Heart right ventricle (tissue), 16 donors: Measurements from ENCODE around the gene RFTN1. TPM values are rescaled to one million over a fixed set of nuclear protein-coding genes. Genes with fewer than 3 reads are reported as not detected.

Source experiments
- ATAC-seq, 8 donors: fragments of 200-7000 bp; cut with Tn5 transposase; one replicate each; pipeline ENCODE4 v1.9.1; 2020; ENCODE audit warnings: mild to moderate bottlenecking in 8 of 8, moderate library complexity in 8 of 8, moderate number of reproducible peaks in 1 of 8
- DNase-seq, 2 donors: peaks; one replicate each; pipeline ENCODE4 v3.0.0-alpha.2; 2020
- H3K27ac ChIP-seq, 10 donors: fragments of 200-600 bp; sonication (generic) in 2 of 10; one replicate each; pipeline versions ENCODE4 v1.5.0 to v1.8.0; 2020 to 2022; ENCODE audit warnings: mild to moderate bottlenecking in 3 of 10
- H3K27me3 ChIP-seq, 7 donors: fragments of 200-600 bp; one replicate each; pipeline ENCODE4 v1.8.0; 2021 to 2022; ENCODE audit warnings: mild to moderate bottlenecking in 2 of 7
- H3K36me3 ChIP-seq, 9 donors: fragments of 200-600 bp; sonication (generic) in 1 of 9; one replicate each; pipeline versions ENCODE4 v1.5.0 to v1.8.0; 2020 to 2022; ENCODE audit warnings: mild to moderate bottlenecking in 2 of 9
- H3K4me1 ChIP-seq, 9 donors: fragments of 200-600 bp; sonication (generic) in 1 of 9; one replicate each; pipeline versions ENCODE4 v1.5.0 to v1.8.0; 2020 to 2022; ENCODE audit warnings: mild to moderate bottlenecking in 4 of 9
- H3K4me3 ChIP-seq, 10 donors: fragments of 200-600 bp; sonication (generic) in 2 of 10; one replicate each; pipeline versions ENCODE4 v1.5.0 to v1.8.0; 2020 to 2022; ENCODE audit warnings: mild to moderate bottlenecking in 7 of 10, moderate library complexity in 2 of 10
- H3K9me3 ChIP-seq, 11 donors: fragments of 200-600 bp in 10 of 11; sonication (generic) in 2 of 11; one replicate each; pipeline versions ENCODE4 v1.5.0 to v1.8.0; 2013 to 2022; ENCODE audit warnings: mild to moderate bottlenecking in 2 of 11, control low read depth in 1 of 11, moderate library complexity in 1 of 11
- CTCF ChIP-seq, 9 donors: fragments of 200-600 bp; sonication (generic) in 2 of 9; IDR thresholded peaks; one replicate each; pipeline versions ENCODE4 v1.5.0 to v1.8.0; 2021 to 2022; ENCODE audit warnings: antibody characterized with exemption in 9 of 9, mild to moderate bottlenecking in 5 of 9, moderate library complexity in 1 of 9
- WGBS, 2 donors: extraction: QIAGEN DNeasy Blood & Tissue Kit; methylation state at CpG; one replicate each; pipeline ENCODE4 v1.1.7; 2013; ENCODE audit warnings: inconsistent platforms in 1 of 2; 5-methylcytosine and 5-hydroxymethylcytosine counted together
- intact Hi-C, 10 donors: fragments of 100-400 bp; cut with DNase I; formaldehyde crosslinking; loops; one replicate each; pipeline versions ENCODE4 v1.11.1 to v1.14.2; 2022
- polyA plus RNA-seq, 2 donors: library from polyadenylated mRNA; stranded (reverse); fragments of 200-250 nt; gene quantifications; one replicate each; pipeline ENCODE4 v1.2.3, GENCODE V29; 2013
- total RNA-seq, 10 donors: library from RNA; stranded (reverse); fragmentation: NEBNext Ultra II Directional in 3 of 10; extraction: Animal tissue kit (Norgen Biotek cat#: 25700) in 3 of 10; gene quantifications; one replicate each; pipeline versions ENCODE4 v1.2.1 to v1.2.4, GENCODE V29; 2021 to 2023
- donor health status: Arrhythmogenic right ventricular cardiomyopathy.
- donor health status: ischemic (EF 13 %, LVEDD 7.1; RV severe dilation, severe dysfunction).
- donor health status: healthy with polysubstance abuse.
- donor health status: DM: no; HTN: yes; CAD: no.
- donor health status: DM: no; HTN: no; CAD: no.
- donor health status: ischemic (EF 25% LVEDD 6.9; RV normal size, moderate dysfunction).
- donor health status: ischemic (EF 25% LVEDD 5.7; RV mildly dilated, moderate dysfunction).
- donor health status: healthy.
- donor health status: DM: yes; HTN: yes; CAD: no.
- donor health status: Ischemic cardiomyopathy.
- donor health status: ischemic (EF 35%, LVEDD 5.7; RV mildly dilated, moderate dysfunction).
- donor health status: nonischemic (EF 11% LVEDD 7.7; RV severe dilation, severe dysfunction).
- donor health status: DM: yes; HTN: yes; CAD: no.
- donor health status: PGD.
- donor health status: ischemic (EF 29% LVEDD 5.4; RV normal size, mild dysfunction).
- donor health status: nonischemic (EF 23%, LVEDD 6.1; RV moderate dilation, normal function).

Gene RFTN1
- total and polyA plus RNA-seq, 12 donors = 17.4 to 32.2 (median 24.0) TPM

GRCh38 chr3:16350597-16351318 is 162.7 kb downstream of the RFTN1 start:
- WGBS, 2 donors = 91% methylated on average over 5 of the region's 5 CpGs
- peaks cover 0 to 82% (median 0%) of the 10 kb centered on the region in 9 donors for H3K36me3 ChIP-seq
- ATAC-seq (peak in 1 of 8 donors; percentile 24), DNase-seq (no peak)
- H3K4me1 ChIP-seq = peaks cover 0 to 17% (median 10%) of the 10 kb centered on the region in 9 donors
- no peak overlapping the region for H3K4me3 ChIP-seq
- TF ChIP-seq CTCF (IDR thresholded peaks at IDR 0.05) = no peak
- H3K27me3 ChIP-seq = no peaks in the 10 kb centered on the region
- peak overlapping the region in 3 of 10 donors; percentile 3 to 47 (median 12) for H3K27ac ChIP-seq
- intact Hi-C loops = no loop called here
- H3K9me3 ChIP-seq = no peaks in the 10 kb centered on the region

- peaks cover 0 to 17% (median 10%) of the 10 kb centered on the region in 9 donors for H3K4me1 ChIP-seq
- no peak for TF ChIP-seq CTCF (IDR thresholded peaks at IDR 0.05)
- peaks cover 0 to 83% (median 3%) of the 10 kb centered on the region in 9 donors for H3K36me3 ChIP-seq
- 40 to 60% methylated on average over 2 of the region's 2 CpGs for whole genome bisulfite sequencing, 2 donors
- ATAC-seq (no peak), DNase-seq (no peak)
- peak overlapping the region in 3 of 10 donors; percentile 3 to 47 (median 12) for H3K27ac ChIP-seq
- intact Hi-C loops = no loop called here
- H3K4me3 ChIP-seq = no peak overlapping the region
- H3K9me3 ChIP-seq = no peaks in the 10 kb centered on the region
- no peaks in the 10 kb centered on the region for H3K27me3 ChIP-seq
These were observed 163.4 kb downstream of the RFTN1 start for GRCh38 chr3:16349986-16350596.

DNA sequence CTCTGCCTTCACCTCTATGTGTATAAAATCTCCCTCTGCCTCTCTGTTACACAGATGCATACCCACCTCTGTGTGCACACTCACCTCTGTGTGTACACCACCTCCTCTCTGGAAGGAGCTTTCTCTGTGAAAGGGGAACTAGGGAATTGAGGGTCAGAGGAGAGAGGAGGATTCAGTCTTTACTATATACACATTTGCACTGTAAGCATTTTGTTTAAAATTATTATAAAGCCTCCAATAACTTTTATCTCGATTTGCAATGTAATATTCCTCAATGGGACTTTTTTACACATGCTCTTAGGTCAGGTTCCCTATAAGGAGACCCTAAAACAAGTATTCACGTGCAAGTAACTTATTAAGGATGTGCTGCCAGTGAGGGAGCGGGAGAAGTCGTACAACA is 166.0 kb downstream of the RFTN1 start:
- intact Hi-C loops = no loop called here
- Histone ChIP-seq H3K36me3 (peaks cover 0 to 68% (median 3%) of the 10 kb centered on the region in 9 donors), H3K27me3 (no peaks in the 10 kb centered on the region), H3K4me3 (no peak overlapping the region), H3K27ac (no peak overlapping the region), H3K4me1 (peaks cover 0 to 21% (median 11%) of the 10 kb centered on the region in 9 donors), H3K9me3 (no peaks in the 10 kb centered on the region)
- no peak for ATAC-seq
- DNase-seq = no peak
- no peak for TF ChIP-seq CTCF (IDR thresholded peaks at IDR 0.05)
- 95 to 96% methylated on average over 4 of the region's 4 CpGs for WGBS, 2 donors

- Histone ChIP-seq H3K27me3 (no peaks in the 10 kb centered on the region), H3K4me1 (peaks cover 0 to 20% (median 11%) of the 10 kb centered on the region in 9 donors), H3K36me3 (peaks cover 0 to 66% (median 3%) of the 10 kb centered on the region in 9 donors), H3K27ac (no peak overlapping the region), H3K4me3 (no peak overlapping the region), H3K9me3 (no peaks in the 10 kb centered on the region)
- WGBS, 2 donors = 90 to 95% methylated on average over 7 of the region's 7 CpGs
- no peak for DNase-seq
- intact Hi-C loops = no loop called here
- no peak for TF ChIP-seq CTCF (IDR thresholded peaks at IDR 0.05)
- no peak for ATAC-seq
These were observed 167.0 kb downstream of the RFTN1 start for GRCh38 chr3:16346413-16347081.
